OCI-LY7 (cell line): Measurements from ENCODE around the gene RNF14.

ENCODE experiments used
- CTCF ChIP-seq: fragments of 200-600 bp; sonication (generic); conservative IDR thresholded peaks from 2 replicates; pipeline ENCODE4 v1.5.1; 2014; ENCODE audit warnings: mild to moderate bottlenecking, antibody characterized with exemption, low read length, moderate library complexity, mixed read lengths
- EZH2phosphoT487 ChIP-seq: fragments of 200-600 bp; sonication (generic); IDR thresholded peaks from 2 replicates; pipeline ENCODE4 v1.6.1; 2018; ENCODE audit warnings: low read depth, borderline replicate concordance, mild to moderate bottlenecking, mixed run types, antibody characterized with exemption, low read length, moderate library complexity, mixed read lengths

- TF ChIP-seq CTCF (no peak), EZH2phosphoT487 (no peak)
These were observed 7.3 kb downstream of the RNF14 start for GRCh38 chr5:141976176-141976575.
